AG10803 (cell line): ENCODE measurements around the gene APBA2.

Experiments used
- DNase-seq: peaks from one replicate; pipeline ENCODE4 v3.0.0; 2010; ENCODE audit warnings: low read depth
- H3K4me3 ChIP-seq: 2 replicates; pipeline ENCODE4 v1.5.1; 2011; ENCODE audit warnings: mild to moderate bottlenecking, low read length, control low read depth
- TF ChIP-seq, protein P1 (sequence below): conservative IDR thresholded peaks from 2 replicates; pipeline ENCODE4 v1.5.1; 2011; ENCODE audit warnings: mild to moderate bottlenecking, low read length, control low read depth, inconsistent platforms

The APBA2 gene

DNA sequence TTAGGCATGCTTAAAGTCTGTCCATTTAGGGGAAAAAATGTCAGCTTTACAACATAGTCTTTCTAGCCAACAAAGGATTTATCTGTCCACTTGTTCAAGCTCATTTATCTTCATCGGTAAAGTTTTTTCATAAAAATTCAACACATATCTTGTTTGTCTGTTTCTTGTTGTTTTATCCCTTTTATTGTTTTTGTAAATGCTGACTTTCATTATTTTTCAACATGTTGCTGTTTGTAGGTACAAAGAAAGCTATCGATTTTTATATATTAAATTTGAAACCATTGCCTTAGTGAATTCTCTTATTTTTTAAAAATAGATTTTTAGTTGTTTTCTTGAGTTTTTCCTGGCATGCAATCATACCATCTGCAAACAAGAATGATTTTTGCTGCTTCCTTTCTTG lies 198.1 kb downstream of the APBA2 start:
- no peak for DNase-seq
- TF ChIP-seq, protein P1, sequence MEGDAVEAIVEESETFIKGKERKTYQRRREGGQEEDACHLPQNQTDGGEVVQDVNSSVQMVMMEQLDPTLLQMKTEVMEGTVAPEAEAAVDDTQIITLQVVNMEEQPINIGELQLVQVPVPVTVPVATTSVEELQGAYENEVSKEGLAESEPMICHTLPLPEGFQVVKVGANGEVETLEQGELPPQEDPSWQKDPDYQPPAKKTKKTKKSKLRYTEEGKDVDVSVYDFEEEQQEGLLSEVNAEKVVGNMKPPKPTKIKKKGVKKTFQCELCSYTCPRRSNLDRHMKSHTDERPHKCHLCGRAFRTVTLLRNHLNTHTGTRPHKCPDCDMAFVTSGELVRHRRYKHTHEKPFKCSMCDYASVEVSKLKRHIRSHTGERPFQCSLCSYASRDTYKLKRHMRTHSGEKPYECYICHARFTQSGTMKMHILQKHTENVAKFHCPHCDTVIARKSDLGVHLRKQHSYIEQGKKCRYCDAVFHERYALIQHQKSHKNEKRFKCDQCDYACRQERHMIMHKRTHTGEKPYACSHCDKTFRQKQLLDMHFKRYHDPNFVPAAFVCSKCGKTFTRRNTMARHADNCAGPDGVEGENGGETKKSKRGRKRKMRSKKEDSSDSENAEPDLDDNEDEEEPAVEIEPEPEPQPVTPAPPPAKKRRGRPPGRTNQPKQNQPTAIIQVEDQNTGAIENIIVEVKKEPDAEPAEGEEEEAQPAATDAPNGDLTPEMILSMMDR = no peak
- no peak overlapping the region for H3K4me3 ChIP-seq

DNA sequence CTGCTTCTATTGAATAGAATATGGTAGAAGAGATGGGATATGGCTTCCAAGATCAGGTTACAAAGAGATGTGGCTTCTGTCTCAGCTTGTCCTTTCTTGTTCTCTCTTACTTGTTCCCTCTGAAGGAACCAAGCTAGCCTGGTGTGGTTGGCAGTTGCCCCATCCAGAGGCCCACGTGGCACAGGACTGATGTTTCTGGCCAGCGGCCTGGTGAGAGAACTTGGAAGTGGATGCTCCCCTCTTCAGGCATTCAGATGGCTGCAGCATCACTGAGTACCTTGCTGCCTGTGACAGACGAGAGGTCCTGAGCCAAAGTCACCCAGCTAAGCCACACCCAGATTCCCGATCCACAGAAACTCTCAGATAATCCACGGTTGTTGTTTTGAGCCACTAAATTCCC lies 200.2 kb downstream of the APBA2 start:
- DNase-seq = no peak
- TF ChIP-seq, protein P1 = no peak
- H3K4me3 ChIP-seq = no peak overlapping the region

DNA sequence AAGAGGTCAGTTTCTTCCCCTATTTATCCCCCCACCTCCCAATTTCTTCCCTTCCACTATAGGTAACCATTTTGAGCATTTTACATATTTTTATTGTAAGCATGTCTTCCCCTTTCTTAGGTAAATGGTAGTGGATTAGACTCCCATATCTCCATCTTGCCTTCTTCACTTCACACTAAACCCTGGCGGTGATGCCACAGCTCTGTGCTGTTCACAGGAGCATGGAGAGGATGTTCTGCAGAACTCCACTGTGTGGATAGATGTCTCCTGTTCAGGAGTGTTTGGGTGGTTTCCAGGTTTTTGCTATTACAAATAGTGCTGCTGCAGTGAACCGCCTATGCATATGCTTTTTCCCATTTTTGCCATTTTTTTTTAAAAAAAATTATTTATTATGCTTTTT lies 201.1 kb downstream of the APBA2 start:
- TF ChIP-seq, protein P1 = no peak
- DNase-seq = no peak
- H3K4me3 ChIP-seq = no peak overlapping the region

DNA sequence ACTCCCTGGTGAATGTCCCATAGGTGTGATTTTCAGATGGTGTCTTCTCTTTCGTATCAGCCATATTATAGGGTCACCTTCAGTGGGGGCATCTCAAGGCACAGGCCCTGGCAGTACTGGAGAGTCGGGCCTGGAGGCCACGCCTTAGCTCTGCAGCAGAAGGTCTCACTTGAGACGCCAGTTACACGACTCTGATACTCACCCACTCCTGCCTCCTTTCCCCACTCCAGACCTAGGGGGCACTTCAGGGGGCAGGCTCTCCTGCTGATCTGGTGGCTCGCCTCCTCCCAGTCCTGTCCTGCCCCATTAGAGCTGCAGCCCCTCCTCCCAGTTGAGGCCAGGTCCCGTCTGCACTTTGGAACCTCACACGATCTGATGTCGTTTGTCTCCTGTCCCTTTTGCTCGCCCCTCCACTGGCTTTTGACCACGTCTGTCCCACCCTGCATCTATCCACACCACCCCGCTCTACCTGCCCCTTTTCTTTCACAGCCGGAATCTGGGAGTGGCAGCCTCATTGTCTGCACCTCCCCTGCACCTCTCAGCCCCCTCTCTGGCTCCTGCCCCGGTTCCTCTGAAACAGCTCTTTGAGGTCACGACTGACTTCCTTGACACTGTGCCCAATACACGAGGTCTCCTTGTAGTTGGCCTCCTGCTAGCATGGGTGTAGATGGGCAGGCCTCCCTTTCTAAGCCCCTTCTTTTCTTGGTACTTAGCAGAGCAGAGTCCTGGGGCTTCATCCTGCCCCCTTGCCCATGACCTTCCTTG lies 201.9 kb downstream of the APBA2 start:
- DNase-seq = no peak
- H3K4me3 ChIP-seq = no peak overlapping the region
- TF ChIP-seq, protein P1 = no peak

DNA sequence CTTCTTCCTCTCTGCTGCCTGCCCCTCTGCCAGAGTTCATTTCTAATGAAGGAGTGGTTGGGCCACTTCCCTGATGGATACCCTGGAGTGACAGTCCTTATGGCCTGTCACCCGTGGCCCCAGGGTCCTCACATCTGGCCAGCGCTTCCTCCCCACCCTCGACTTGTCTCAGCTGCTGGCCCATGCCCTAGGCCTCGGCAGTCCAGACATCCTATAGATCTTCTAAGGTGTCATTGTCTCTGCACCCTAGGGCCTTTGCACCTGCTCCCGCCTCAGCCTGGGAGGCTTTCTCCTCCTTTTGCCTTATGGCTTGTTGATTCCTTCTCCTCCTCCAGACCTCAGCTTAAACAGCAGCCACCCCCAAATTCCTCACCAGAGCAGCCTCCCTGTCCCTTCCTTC lies 202.9 kb downstream of the APBA2 start:
- no peak overlapping the region for H3K4me3 ChIP-seq
- TF ChIP-seq, protein P1 = no peak
- DNase-seq = no peak

DNA sequence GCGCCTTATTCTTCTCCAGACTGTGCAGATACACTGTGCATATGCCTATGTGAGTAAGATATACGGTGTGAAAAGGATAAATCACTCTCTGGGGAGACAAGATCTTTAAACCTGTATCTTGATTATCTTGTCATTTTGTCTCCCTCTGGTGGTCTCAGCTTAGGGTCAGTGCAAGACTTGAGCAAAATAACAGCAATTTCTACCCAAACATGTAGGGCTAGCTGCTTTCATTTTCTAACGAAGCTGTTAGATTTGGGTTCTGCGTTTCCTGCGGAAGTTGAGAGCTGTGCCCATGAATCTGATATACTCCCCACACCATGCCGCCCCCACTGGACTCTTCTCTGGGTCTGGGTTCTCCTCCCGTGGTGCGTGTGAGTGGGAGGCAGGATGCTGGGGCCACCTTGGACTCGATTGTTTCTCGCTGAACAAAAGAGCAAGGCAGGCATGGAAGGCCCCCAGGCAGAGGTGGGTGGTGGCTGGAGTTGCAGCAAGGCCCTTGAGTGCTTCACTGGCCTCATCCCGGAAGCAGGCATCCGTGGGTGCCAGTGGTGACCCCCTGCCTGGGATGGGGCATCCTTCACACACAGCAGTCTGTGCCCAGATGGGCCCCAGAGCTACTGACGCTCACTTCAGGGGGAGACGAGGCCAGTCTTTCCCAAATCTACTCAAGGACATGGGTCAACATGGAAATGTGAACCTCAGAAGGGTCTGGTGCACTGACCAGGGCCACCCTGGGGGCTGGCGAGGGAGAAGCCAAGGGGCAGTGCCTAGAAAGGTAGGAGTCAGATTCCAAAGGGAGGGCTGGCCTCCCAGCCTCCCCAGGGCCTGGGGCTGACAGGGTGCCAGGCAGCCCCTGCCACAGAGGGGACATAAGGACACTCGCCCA lies 204.2 kb downstream of the APBA2 start:
- no peak overlapping the region for H3K4me3 ChIP-seq
- TF ChIP-seq, protein P1 = peak; percentile 23
- DNase-seq = no peak
